GM12801 (cell line): ENCODE results near the gene IL23R.

Experiments
- CTCF ChIP-seq: IDR thresholded peaks from one replicate; pipeline ENCODE4 v1.5.1; 2011; ENCODE audit warnings: control low read depth; ENCODE audit not compliant: insufficient read length; ENCODE audit errors: extremely low read depth

IL23R gene

GRCh38 chr1:67290236-67290635 lies 124.0 kb downstream of the IL23R start:
- no peak for TF ChIP-seq CTCF

- TF ChIP-seq CTCF: no peak
Measured at GRCh38 chr1:67294836-67295617, 128.8 kb downstream of the IL23R start.

- no peak for TF ChIP-seq CTCF
Measured at GRCh38 chr1:67298762-67299161, 132.5 kb downstream of the IL23R start.

- TF ChIP-seq CTCF: no peak
Measured at GRCh38 chr1:67299296-67299695, 133.0 kb downstream of the IL23R start.

- no peak for TF ChIP-seq CTCF
Measured at GRCh38 chr1:67300561-67300960, 134.3 kb downstream of the IL23R start.

GRCh38 chr1:67304023-67304422 lies 137.8 kb downstream of the IL23R start:
- no peak for TF ChIP-seq CTCF

- TF ChIP-seq CTCF: no peak
Measured at GRCh38 chr1:67306547-67306946, 140.3 kb downstream of the IL23R start.
